Ovary (tissue), 3 donors: ENCODE data around the gene GNAI2.

Source experiments
- POLR2A ChIP-seq: fragments of 450-650 bp; IDR thresholded peaks from one replicate; pipeline ENCODE4 v1.6.1; 2017; ENCODE audit warnings: antibody characterized with exemption, mild to moderate bottlenecking, moderate library complexity
- TF ChIP-seq, protein P1 (sequence below), 3 donors: fragments of 450-650 bp in 2 of 3; fragments of 200-600 bp in 1 of 3; IDR thresholded peaks; one replicate each; pipeline versions ENCODE4 v1.5.1 to v1.8.0; 2016 to 2022; ENCODE audit warnings: antibody characterized with exemption in 3 of 3, mild to moderate bottlenecking in 1 of 3
- donor health status: DM: no; HTN: no; CAD: no.

DNA sequence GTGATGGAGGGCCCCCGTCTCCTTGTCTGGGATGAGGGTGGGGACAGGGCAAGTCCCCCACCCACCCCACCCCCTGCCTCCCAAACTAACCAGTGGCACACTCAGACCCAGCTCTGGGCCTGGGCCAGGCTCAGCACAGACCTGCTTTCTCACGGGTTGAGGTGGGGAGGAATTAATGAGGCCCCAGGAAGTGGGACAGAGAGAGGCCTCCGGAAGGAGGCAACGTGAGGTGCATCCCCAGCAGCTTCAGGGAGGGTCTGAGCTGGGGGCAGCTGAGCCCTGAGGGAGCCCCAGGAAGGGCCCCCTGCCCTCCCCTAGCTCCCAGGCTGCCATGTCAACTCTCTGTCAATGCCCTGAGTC is 15.0 kb upstream of the GNAI2 start:
- no peak for TF ChIP-seq POLR2A
- TF ChIP-seq, protein P1, sequence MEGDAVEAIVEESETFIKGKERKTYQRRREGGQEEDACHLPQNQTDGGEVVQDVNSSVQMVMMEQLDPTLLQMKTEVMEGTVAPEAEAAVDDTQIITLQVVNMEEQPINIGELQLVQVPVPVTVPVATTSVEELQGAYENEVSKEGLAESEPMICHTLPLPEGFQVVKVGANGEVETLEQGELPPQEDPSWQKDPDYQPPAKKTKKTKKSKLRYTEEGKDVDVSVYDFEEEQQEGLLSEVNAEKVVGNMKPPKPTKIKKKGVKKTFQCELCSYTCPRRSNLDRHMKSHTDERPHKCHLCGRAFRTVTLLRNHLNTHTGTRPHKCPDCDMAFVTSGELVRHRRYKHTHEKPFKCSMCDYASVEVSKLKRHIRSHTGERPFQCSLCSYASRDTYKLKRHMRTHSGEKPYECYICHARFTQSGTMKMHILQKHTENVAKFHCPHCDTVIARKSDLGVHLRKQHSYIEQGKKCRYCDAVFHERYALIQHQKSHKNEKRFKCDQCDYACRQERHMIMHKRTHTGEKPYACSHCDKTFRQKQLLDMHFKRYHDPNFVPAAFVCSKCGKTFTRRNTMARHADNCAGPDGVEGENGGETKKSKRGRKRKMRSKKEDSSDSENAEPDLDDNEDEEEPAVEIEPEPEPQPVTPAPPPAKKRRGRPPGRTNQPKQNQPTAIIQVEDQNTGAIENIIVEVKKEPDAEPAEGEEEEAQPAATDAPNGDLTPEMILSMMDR (IDR thresholded peaks at IDR 0.05), result no peak
